Nephron (organoid): ENCODE results near the gene TM4SF4.

Experiments
- H3K27ac Mint-ChIP-seq, 3 experiments: 2 replicates each; pipeline ENCODE4 v1.8.0; 2020; ENCODE audit warnings: mixed read lengths in 3 of 3, mild to moderate bottlenecking in 2 of 3, moderate library complexity in 1 of 3
- H3K27me3 Mint-ChIP-seq: 2 replicates; pipeline ENCODE4 v1.8.0; 2021; ENCODE audit warnings: low read depth, mild to moderate bottlenecking, moderate library complexity, mixed read lengths
- H3K36me3 Mint-ChIP-seq: 2 replicates; pipeline ENCODE4 v1.8.0; 2020; ENCODE audit warnings: low read depth, mixed read lengths
- H3K4me1 Mint-ChIP-seq: 2 replicates; pipeline ENCODE4 v1.8.0; 2020; ENCODE audit warnings: mixed read lengths
- H3K4me3 Mint-ChIP-seq, 3 experiments: 2 replicates each; pipeline ENCODE4 v1.8.0; 2020; ENCODE audit warnings: mild to moderate bottlenecking in 3 of 3, mixed read lengths in 3 of 3, moderate library complexity in 2 of 3
- H3K9me3 Mint-ChIP-seq: 2 replicates; pipeline ENCODE4 v1.8.0; 2020; ENCODE audit warnings: mixed read lengths
- TF ChIP-seq, protein P1 (sequence below), 3 experiments: fragments of 200-600 bp; sonication (generic); IDR thresholded peaks; one replicate each; pipeline ENCODE4 v1.5.0; 2021; ENCODE audit warnings: antibody characterized with exemption in 3 of 3; ENCODE audit not compliant: unreplicated experiment in 3 of 3

TM4SF4 gene

GRCh38 chr3:149435996-149436885 lies 38.3 kb upstream of the TM4SF4 start:
- TF ChIP-seq, protein P1, sequence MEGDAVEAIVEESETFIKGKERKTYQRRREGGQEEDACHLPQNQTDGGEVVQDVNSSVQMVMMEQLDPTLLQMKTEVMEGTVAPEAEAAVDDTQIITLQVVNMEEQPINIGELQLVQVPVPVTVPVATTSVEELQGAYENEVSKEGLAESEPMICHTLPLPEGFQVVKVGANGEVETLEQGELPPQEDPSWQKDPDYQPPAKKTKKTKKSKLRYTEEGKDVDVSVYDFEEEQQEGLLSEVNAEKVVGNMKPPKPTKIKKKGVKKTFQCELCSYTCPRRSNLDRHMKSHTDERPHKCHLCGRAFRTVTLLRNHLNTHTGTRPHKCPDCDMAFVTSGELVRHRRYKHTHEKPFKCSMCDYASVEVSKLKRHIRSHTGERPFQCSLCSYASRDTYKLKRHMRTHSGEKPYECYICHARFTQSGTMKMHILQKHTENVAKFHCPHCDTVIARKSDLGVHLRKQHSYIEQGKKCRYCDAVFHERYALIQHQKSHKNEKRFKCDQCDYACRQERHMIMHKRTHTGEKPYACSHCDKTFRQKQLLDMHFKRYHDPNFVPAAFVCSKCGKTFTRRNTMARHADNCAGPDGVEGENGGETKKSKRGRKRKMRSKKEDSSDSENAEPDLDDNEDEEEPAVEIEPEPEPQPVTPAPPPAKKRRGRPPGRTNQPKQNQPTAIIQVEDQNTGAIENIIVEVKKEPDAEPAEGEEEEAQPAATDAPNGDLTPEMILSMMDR (IDR thresholded peaks at IDR 0.05; ENCODE audit: unreplicated experiment in 3 of 3) = no peak
- peaks cover 3% of the 10 kb centered on the region for H3K27me3 Mint-ChIP-seq
- no peaks in the 10 kb centered on the region for H3K36me3 Mint-ChIP-seq
- peaks cover 5% of the 10 kb centered on the region for H3K4me1 Mint-ChIP-seq
- H3K9me3 Mint-ChIP-seq = no peaks in the 10 kb centered on the region
- no peak overlapping the region for H3K4me3 Mint-ChIP-seq
- H3K27ac Mint-ChIP-seq = no peak overlapping the region

DNA sequence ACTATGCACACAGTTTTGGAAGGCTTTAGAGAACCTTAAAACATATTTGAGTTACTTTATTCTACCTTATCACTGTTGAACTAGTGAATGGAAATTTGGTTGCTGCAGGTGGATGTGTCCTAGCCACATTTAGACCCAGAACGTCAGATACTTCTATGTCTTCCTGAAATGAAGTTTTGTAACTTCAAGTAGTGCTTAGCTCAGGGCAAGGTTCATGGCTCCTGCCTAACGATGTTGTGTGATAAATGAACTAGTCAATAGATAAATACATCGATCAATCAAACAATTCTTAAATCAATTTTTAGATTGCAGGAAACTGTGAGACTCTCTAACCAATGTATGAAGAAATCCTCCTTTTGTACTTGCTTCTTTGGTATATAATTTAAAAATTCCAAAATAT lies 37.2 kb upstream of the TM4SF4 start:
- no peaks in the 10 kb centered on the region for H3K36me3 Mint-ChIP-seq

DNA sequence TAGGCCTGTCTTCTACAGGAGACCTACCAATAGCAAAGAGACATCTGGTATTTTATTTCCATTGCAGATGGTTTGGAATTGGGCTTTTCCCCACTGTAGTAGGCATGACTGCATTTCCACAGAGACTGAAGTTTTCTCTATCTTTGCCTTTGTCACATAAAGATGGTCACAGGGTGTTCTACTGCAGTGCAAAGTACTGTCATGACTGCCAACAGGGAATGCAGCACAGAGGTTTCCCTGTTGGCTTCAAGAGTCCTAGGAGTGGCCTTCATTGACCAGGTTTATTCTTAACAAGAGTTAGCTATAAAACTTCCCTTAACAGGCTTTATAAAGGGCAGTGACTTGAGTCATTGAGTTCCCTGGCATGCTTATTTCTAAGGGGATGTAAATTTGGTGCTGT lies 36.8 kb upstream of the TM4SF4 start:
- Mint-ChIP-seq H3K4me1 (peaks cover 3% of the 10 kb centered on the region), H3K27me3 (peaks cover 3% of the 10 kb centered on the region), H3K36me3 (no peaks in the 10 kb centered on the region), H3K9me3 (no peaks in the 10 kb centered on the region), H3K27ac (no peak overlapping the region), H3K4me3 (no peak overlapping the region)
- TF ChIP-seq, protein P1 (IDR thresholded peaks at IDR 0.05; ENCODE audit: unreplicated experiment in 3 of 3) = no peak

More for the DNA sequence above, 37.2 kb upstream of the TM4SF4 start:
- Mint-ChIP-seq H3K4me3 (no peak overlapping the region), H3K27me3 (peaks cover 3% of the 10 kb centered on the region), H3K27ac (no peak overlapping the region), H3K4me1 (peaks cover under 1% of the 10 kb centered on the region), H3K9me3 (no peaks in the 10 kb centered on the region)
- TF ChIP-seq, protein P1 (IDR thresholded peaks at IDR 0.05; ENCODE audit: unreplicated experiment in 3 of 3) = no peak

GRCh38 chr3:149438981-149439380 lies 35.5 kb upstream of the TM4SF4 start:
- Mint-ChIP-seq H3K27ac (no peak overlapping the region), H3K9me3 (peaks cover 3% of the 10 kb centered on the region), H3K4me1 (peaks cover 15% of the 10 kb centered on the region), H3K4me3 (no peak overlapping the region), H3K27me3 (peaks cover under 1% of the 10 kb centered on the region), H3K36me3 (no peaks in the 10 kb centered on the region)
- TF ChIP-seq, protein P1 (IDR thresholded peaks at IDR 0.05; ENCODE audit: unreplicated experiment in 3 of 3) = no peak

DNA sequence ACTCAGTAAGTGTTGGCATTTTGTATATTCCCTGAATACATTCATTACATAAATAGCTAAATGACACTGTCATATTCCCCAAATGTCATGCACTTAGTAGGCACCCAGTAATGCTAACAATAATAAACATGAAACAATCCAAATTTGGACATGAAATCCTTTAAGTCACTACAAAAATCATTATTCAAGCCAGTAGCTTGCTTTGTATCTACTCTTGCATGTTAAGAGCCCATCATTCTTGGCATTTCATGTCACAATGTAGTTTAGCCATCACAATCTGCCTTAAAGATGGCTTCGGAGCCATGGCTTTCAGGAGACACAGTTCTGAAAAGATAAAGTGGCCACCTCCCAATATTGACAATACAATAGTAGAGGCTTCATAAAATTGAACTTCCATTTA lies 32.9 kb upstream of the TM4SF4 start:
- Mint-ChIP-seq H3K27me3 (no peaks in the 10 kb centered on the region), H3K4me3 (no peak overlapping the region), H3K27ac (no peak overlapping the region), H3K9me3 (peaks cover 3% of the 10 kb centered on the region), H3K36me3 (no peaks in the 10 kb centered on the region), H3K4me1 (peaks cover 20% of the 10 kb centered on the region)
- TF ChIP-seq, protein P1 (IDR thresholded peaks at IDR 0.05; ENCODE audit: unreplicated experiment in 3 of 3) = no peak

GRCh38 chr3:149442043-149442442 lies 32.5 kb upstream of the TM4SF4 start:
- TF ChIP-seq, protein P1 (IDR thresholded peaks at IDR 0.05; ENCODE audit: unreplicated experiment in 3 of 3) = no peak
- peaks cover 20% of the 10 kb centered on the region for H3K4me1 Mint-ChIP-seq
- H3K9me3 Mint-ChIP-seq = peaks cover 3% of the 10 kb centered on the region
- no peaks in the 10 kb centered on the region for H3K36me3 Mint-ChIP-seq
- no peak overlapping the region for H3K4me3 Mint-ChIP-seq
- H3K27me3 Mint-ChIP-seq = no peaks in the 10 kb centered on the region
- no peak overlapping the region for H3K27ac Mint-ChIP-seq
